Keratinocyte (primary cell): ENCODE results near the gene HPS4. TPM values are rescaled to one million over a fixed set of nuclear protein-coding genes. Genes with fewer than 3 reads are reported as not detected.

Experiments
- DNase-seq: peaks from one replicate; pipeline ENCODE4 v3.0.0-alpha.2; 2011; ENCODE audit warnings: low read depth, missing footprints, low spot score
- FAIRE-seq: peaks from 2 replicates; lab custom pipeline; 2011; peaks lifted over from hg19 to GRCh38; lab: Jason Lieb, UNC
- H2AFZ ChIP-seq: 2 replicates; pipeline ENCODE4 v1.6.0; 2012; ENCODE audit warnings: low read length, control low read depth, inconsistent platforms; ENCODE audit not compliant: control insufficient read depth
- H3K27ac ChIP-seq: 2 replicates; pipeline ENCODE4 v1.5.1; 2011; ENCODE audit warnings: low read length; ENCODE audit not compliant: control insufficient read depth, insufficient read depth
- H3K27me3 ChIP-seq: 3 replicates; pipeline ENCODE4 v1.6.0; 2011; ENCODE audit warnings: low read length; ENCODE audit not compliant: control insufficient read depth, insufficient read depth; ENCODE audit errors: extremely low read depth
- H3K36me3 ChIP-seq, 2 experiments: 2 replicates in 1 of 2; 3 replicates in 1 of 2; pipeline ENCODE4 v1.5.1; 2011; ENCODE audit warnings: low read length in 2 of 2, mild to moderate bottlenecking in 1 of 2; ENCODE audit not compliant: control insufficient read depth in 2 of 2, insufficient read depth in 2 of 2; ENCODE audit errors: extremely low read depth in 1 of 2
- H3K4me1 ChIP-seq: 3 replicates; pipeline ENCODE4 v1.5.1; 2011; ENCODE audit warnings: low read length; ENCODE audit not compliant: control insufficient read depth, insufficient read depth; ENCODE audit errors: extremely low read depth
- H3K4me2 ChIP-seq: 3 replicates; pipeline ENCODE4 v1.6.0; 2011; ENCODE audit warnings: low read depth, low read length; ENCODE audit not compliant: control insufficient read depth, insufficient read depth; ENCODE audit errors: extremely low read depth
- H3K4me3 ChIP-seq, 3 experiments: fragments of 200-600 bp in 1 of 3; sonication (generic) in 1 of 3; 2 replicates in 2 of 3; 3 replicates in 1 of 3; pipeline ENCODE4 v1.5.1; 2011 to 2016; ENCODE audit warnings: low read length in 3 of 3, mild to moderate bottlenecking in 3 of 3, control low read depth in 2 of 3, inconsistent platforms in 1 of 3, low read depth in 1 of 3, mixed read lengths in 1 of 3, mixed run types in 1 of 3, moderate library complexity in 1 of 3; ENCODE audit not compliant: control insufficient read depth in 2 of 3, insufficient read depth in 2 of 3; ENCODE audit errors: extremely low read depth in 1 of 3
- H3K79me2 ChIP-seq: 2 replicates; pipeline ENCODE4 v1.6.0; 2012; ENCODE audit warnings: low read length; ENCODE audit not compliant: control insufficient read depth, insufficient read depth
- H3K9ac ChIP-seq: 3 replicates; pipeline ENCODE4 v1.6.0; 2011; ENCODE audit warnings: low read length; ENCODE audit not compliant: control insufficient read depth, insufficient read depth; ENCODE audit errors: extremely low read depth
- H3K9me1 ChIP-seq: 3 replicates; pipeline ENCODE4 v1.6.0; 2011; ENCODE audit warnings: low read length; ENCODE audit not compliant: control insufficient read depth, insufficient read depth; ENCODE audit errors: extremely low read depth
- H3K9me3 ChIP-seq: 2 replicates; pipeline ENCODE4 v1.5.1; 2012; ENCODE audit warnings: low read depth, low read length; ENCODE audit not compliant: control insufficient read depth
- H4K20me1 ChIP-seq: 3 replicates; pipeline ENCODE4 v1.6.0; 2011; ENCODE audit warnings: low read length; ENCODE audit not compliant: control insufficient read depth, insufficient read depth; ENCODE audit errors: extremely low read depth
- EZH2 ChIP-seq: IDR thresholded peaks from one replicate; pipeline ENCODE4 v1.6.1; 2012; ENCODE audit warnings: inconsistent platforms, mild to moderate bottlenecking, low read length, moderate library complexity
- dilution Hi-C: fragments of 300-500 bp; cut with MboI; formaldehyde crosslinking; loops from one replicate; pipeline ENCODE4 v1.7.0; 2020; ENCODE audit warnings: low sequenced_read_pairs; ENCODE audit not compliant: extremely low pct_ligation_motif_present
- polyA plus RNA-seq, 5 experiments: library from polyadenylated mRNA; depleted of rRNA in 3 of 5; stranded (reverse) in 3 of 5; stranded (forward) in 1 of 5; unstranded in 1 of 5; fragments of >200 nt; gene quantifications; 1 replicate in 1 of 5; 2 replicates in 3 of 5; 3 replicates in 1 of 5; pipeline versions ENCODE4 v1.2.1 to v1.2.3, GENCODE V29; 2011 to 2012; ENCODE audit warnings: missing spikeins in 2 of 5, low read depth in 1 of 5, low replicate concordance in 1 of 5
- TF ChIP-seq, protein P1 (sequence below), 3 experiments: IDR thresholded peaks in 1 of 3; conservative IDR thresholded peaks in 1 of 3; optimal IDR thresholded peaks in 1 of 3; 2 replicates in 2 of 3; 3 replicates in 1 of 3; pipeline versions ENCODE3 to v1.5.1; 2011; ENCODE audit warnings: low read length in 3 of 3, mild to moderate bottlenecking in 3 of 3, moderate library complexity in 2 of 3, control low read depth in 1 of 3, inconsistent platforms in 1 of 3; ENCODE audit not compliant: insufficient read depth in 2 of 3; ENCODE audit errors: extremely low read depth in 1 of 3

Gene HPS4
- polyA plus RNA-seq, 1 donor (not counting 4 experiments of a cell fraction or from before 2014, with no cell fraction given): 21.3 TPM

DNA sequence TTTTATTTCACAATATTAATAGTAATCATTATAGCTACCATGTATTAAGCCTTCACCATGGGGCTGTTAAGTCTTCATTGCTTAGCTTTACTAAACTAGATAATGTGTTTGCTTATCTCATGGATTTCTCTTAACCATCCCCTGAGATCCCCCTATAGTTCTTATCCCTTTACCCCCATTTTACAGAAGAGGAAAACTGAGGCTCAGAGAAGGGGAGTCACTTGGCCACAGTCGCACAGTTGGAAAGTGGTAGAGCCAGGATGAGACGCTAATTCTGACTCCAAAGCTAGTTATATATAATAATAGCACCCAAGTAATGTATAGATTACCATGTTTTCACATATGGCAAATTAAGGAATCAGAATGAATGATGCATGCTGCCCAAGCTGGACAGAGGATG is 38.4 kb upstream of the HPS4 start:
- DNase-seq: no peak
- no peak for FAIRE-seq
- Histone ChIP-seq H3K4me2 (no peak overlapping the region), H3K4me1 (no peaks in the 10 kb centered on the region), H3K9me3 (no peaks in the 10 kb centered on the region), H4K20me1 (no peaks in the 10 kb centered on the region), H2AFZ (no peak overlapping the region), H3K27me3 (no peaks in the 10 kb centered on the region), H3K4me3 (no peak overlapping the region), H3K9me1 (no peaks in the 10 kb centered on the region), H3K36me3 (peaks cover 0 to 6% of the 10 kb centered on the region in 2 experiments), H3K79me2 (no peaks in the 10 kb centered on the region), H3K27ac (no peak overlapping the region), H3K9ac (no peak overlapping the region)
- TF ChIP-seq EZH2: no peak
- TF ChIP-seq, protein P1, sequence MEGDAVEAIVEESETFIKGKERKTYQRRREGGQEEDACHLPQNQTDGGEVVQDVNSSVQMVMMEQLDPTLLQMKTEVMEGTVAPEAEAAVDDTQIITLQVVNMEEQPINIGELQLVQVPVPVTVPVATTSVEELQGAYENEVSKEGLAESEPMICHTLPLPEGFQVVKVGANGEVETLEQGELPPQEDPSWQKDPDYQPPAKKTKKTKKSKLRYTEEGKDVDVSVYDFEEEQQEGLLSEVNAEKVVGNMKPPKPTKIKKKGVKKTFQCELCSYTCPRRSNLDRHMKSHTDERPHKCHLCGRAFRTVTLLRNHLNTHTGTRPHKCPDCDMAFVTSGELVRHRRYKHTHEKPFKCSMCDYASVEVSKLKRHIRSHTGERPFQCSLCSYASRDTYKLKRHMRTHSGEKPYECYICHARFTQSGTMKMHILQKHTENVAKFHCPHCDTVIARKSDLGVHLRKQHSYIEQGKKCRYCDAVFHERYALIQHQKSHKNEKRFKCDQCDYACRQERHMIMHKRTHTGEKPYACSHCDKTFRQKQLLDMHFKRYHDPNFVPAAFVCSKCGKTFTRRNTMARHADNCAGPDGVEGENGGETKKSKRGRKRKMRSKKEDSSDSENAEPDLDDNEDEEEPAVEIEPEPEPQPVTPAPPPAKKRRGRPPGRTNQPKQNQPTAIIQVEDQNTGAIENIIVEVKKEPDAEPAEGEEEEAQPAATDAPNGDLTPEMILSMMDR (optimal IDR thresholded peaks at IDR 0.05 in 1 of 3, IDR thresholded peaks at IDR 0.05 in 1 of 3, conservative IDR thresholded peaks at IDR 0.05 in 1 of 3; ENCODE audit: extremely low read depth in 1 of 3, insufficient read depth in 2 of 3, low read length in 3 of 3): no peak
- dilution Hi-C loops: no loop called here

DNA sequence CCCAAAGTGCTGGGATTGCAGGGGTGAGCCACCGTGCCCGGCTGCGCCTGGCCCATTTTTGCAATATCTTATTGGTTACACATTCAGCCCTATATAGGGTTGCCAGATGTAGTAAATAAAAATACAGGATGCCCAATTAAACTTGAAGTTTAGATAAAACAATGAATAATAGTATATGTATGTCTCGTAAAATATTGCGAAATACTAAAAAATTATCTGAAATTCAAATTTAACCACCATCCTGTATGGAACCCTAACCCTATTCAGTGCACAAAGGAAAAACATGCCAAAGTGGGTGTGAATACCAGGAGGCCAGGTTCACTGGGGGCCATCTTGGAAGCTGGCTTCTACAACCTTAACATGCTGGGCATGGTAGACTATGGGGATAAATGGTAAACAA is 33.8 kb upstream of the HPS4 start:
- no peak overlapping the region for H3K9ac ChIP-seq
- H3K27me3 ChIP-seq: no peaks in the 10 kb centered on the region
- H2AFZ ChIP-seq: no peak overlapping the region
- no peak for FAIRE-seq
- peaks cover 13% of the 10 kb centered on the region for H3K4me1 ChIP-seq
- DNase-seq: no peak
- no peak overlapping the region for H3K4me3 ChIP-seq
- no peaks in the 10 kb centered on the region for H3K36me3 ChIP-seq
- no peaks in the 10 kb centered on the region for H3K9me1 ChIP-seq
- H3K9me3 ChIP-seq: no peaks in the 10 kb centered on the region
- peaks cover 13% of the 10 kb centered on the region for H3K79me2 ChIP-seq
- H3K4me2 ChIP-seq: no peak overlapping the region
- no peak overlapping the region for H3K27ac ChIP-seq
- H4K20me1 ChIP-seq: no peaks in the 10 kb centered on the region
- dilution Hi-C loops: no loop called here
- TF ChIP-seq EZH2: no peak
- TF ChIP-seq, protein P1 (optimal IDR thresholded peaks at IDR 0.05 in 1 of 3, IDR thresholded peaks at IDR 0.05 in 1 of 3, conservative IDR thresholded peaks at IDR 0.05 in 1 of 3; ENCODE audit: extremely low read depth in 1 of 3, insufficient read depth in 2 of 3, low read length in 3 of 3): no peak
